DMS 273 (cell line): ENCODE measurements around the gene SCYL3.

Source experiments
- DNase-seq: peaks from one replicate; lab custom pipeline; 2025; ENCODE audit not compliant: unreplicated experiment; lab: John Stamatoyannopoulos, UW

SCYL3 gene

DNA sequence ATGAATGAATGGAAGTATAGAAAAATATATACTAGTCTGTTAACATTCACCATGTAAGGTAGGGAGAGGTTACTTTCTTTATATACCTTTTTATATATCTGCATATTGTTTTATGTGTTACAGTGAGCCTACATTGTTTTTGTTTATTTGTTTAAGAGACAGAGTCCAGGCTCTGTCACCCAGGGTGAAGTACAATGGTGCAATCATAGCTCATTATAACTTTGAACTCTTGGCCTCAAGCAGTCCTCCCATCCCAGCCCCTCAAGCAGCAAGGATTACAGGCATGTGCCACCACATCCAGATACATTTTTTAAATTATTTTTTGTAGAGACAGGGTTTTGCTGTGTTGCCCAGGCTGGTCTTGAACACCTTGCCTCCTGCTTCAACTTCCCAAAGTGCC, 7.4 kb upstream of the SCYL3 start:
- no peak for DNase-seq

DNA sequence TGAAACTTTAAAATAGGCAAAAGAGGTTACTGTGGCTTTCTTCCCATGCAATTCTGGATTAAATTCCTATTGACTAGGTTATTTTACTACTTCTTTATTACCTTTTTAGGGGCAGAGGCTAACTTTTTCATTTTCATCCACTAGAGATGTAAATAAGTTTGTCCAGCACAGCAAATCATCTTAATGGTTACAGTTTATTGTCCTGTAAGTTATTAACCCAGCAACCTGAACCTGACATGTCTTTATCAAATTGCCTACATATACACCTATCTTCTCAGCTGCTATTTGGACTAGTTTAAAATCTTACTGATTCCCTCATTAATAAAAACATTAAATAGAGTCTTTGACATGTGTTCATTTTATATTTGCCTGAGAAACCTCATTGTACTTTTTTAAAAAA, 6.9 kb upstream of the SCYL3 start:
- no peak for DNase-seq

DNA sequence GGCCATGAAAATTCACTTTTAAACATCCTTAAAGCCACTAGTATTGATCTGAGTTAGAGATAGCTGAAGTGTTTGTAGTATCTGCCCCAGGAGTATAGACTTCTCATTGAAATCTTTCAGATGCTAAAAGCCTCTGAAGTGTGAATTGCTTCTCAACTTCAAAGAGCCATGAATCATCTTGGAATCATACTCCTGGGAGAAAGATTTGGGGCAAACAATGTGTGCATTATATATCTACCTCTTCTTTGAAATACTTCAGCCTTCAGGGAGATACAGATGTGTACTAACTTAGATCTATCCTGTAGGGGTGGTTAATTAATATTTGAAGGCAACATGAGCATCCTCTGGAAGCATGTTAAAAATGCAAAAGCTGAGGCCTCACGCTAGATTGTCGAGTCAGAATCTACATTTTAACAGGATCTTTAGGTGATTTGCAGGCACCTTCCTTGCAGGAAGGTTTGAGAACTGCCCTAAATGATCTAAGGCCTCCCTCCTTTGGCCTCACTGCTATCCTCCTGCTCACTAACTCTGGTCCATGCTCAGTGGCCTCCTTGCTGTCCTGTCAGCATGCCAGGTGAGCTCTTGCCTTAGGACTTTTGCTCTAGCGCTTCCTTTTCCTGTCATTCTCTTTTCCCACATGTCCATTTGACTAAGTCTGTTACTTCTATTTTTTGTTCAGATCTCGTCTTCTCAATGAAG, 6.0 kb upstream of the SCYL3 start:
- DNase-seq = no peak

DNA sequence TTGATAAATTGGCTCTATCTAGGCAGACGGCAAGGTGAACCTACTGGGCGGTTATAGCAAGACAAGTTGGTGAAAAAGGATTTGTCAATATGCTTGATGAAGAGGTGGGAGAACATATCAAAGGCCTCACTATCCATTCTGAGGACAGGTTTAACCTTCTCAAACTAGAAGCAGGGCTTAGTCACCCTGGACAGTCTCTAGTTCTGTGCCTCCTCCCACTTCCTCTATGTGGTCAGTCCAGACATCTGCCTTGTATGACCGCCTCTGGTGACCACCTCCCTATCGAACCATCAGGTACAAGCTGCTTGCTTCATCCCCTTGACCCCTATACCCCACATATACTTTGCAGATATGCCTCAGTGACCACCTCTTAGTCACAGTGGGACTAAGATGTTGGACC, 2.3 kb upstream of the SCYL3 start:
- DNase-seq = no peak

DNA sequence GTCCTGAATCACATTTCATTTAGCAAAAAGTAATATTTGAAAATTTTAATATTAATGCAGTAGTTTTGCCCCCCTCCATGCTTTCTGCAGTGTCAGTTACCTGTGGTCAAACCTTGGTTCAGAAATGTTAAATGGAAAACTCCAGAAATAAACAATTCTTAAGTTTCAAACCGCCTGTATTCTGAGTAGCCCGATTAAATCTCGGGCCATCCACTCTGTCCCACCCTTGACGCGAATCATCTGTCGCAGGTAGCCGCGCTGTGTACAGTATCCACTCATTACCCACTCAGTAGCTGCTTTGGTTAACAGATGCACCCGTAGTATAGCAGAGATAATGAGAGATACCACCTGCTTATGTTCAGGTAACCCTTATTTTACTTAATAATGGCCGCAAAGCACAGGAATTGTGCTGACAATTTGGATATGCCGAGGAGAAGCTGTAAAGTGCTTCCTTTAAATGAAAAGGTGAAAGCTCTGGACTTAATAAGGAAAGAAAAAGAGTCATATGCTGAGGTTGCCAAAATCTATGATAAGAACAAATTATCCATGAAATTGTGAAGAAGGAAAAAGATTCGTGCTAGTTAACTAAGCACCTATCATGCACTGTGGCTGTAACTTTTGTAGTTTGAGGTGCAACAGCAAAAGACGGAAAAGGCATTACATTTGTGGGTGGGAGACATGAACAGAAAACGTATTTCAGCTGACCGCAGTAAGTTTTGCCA, 889 bp upstream of the SCYL3 start:
- DNase-seq = peak; percentile 46

DNA sequence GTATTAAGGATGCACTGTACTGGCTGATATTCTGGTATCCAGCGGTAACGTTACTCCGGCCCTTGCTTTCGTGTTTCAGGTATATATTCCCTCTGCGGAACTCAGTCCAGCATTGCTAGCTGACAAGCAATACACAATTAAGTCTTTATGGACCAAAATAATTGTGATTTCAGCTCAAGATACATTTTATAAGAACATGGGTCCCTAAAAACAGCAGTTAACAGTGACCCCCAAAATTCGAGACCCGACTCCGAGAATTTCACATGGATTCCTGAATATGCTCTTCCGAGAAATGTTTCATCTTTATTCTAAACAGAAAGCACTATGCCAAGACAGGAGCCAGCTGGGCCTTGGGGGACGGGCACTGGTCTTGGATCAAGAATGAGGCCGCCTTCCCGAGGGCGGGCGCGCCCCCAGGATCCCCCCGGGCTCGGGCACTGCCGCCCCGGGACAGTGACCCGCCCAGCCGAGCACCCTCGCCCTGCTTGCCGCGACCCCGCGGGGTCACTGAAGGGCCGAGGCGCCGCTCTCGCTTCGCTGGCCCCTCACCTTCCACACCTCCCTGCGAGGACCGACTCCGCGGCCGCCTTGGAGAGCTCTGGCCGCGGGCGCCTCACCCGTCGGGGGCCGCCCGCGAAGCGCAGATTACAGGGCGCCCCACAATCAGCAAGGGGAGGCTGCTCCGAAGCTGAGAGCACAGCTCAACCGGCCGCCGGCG, 610 bp downstream of the SCYL3 start:
- DNase-seq = peak; percentile 68

DNA sequence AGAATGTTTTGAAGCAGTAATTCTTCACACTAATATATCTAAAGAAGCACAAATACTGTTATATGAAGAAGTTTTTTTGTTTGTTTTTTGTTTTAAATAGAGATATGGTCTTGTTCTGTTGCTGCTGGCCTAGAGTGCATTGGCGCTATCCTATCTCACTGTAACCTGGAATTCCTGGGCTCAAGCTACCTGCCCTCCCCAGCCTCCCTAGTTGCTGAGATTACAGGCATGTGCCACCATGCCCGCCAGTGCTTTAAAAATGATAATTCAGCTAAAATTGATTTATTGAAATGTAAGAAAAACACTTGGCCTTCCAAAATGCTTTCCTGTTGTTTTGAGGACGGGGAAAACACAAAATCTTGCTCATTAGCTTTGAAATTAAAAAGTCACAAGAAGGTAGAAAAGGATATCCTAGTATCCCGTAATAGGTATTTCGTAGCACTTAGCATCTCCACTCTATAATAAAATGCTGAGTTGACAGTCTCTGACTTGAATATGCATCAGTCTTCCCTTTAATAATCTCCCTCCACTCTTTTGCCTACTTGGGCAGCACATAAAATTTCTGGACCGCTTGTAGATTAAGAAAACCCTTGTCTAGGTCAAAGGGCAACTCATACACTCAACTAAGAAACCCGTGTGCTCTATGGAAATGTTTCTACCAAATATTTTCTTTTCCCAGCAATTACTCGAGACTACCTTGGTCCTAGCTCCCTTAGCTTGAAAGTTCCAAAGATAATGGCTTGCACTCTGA, 1.3 kb downstream of the SCYL3 start:
- no peak for DNase-seq

DNA sequence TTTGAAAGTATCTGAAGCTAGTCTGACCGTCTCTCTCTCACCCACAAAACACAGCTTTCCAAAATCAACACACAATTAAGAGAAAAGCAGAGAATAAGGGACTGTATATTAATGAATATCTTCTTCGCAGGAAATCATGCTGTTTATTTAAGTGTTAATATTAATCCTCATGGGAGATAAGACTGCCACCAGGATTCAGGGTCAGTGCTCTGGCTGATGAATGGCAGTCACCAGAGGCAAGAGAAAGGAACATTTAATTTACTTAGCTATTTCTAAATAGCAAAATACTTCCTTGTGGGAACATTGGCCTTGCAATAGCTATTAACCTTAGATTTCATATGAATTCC, 2.2 kb downstream of the SCYL3 start:
- DNase-seq = no peak

DNA sequence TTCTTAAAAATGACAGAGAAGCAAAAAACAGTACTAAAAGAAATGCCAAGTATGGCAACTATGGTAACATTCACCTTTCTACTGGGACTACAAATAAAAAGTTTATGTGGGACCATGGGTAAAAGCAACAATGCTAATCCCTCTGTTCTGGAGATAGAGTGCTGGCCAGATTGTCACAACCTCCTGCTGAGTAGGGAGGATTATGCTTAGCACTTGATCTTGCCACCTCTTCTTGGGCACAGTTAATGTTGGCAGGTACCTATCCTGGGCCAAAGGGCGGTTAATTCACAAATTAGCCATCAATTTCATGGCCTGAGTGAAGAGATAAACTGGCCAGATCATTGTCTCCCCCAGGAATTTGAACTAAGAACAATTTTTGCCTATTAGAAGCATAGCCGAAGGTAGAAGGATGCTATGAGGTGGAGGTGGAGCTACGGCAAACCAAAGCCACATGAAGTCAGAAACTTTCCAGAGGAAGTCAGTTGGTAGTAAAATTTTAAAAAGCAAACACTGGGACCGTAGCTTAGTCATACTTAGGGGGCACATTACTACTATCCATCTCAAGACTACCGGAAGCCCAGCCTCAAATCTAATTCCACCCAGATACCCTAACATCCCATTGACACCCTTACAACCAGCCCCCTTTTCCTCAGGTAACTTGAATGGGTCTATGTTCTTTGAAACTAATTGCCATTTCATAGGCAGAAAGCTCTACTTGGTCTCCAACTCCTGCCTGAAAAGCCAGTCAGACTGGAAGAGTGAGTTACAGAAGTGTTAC, 2.7 kb downstream of the SCYL3 start:
- DNase-seq = no peak

DNA sequence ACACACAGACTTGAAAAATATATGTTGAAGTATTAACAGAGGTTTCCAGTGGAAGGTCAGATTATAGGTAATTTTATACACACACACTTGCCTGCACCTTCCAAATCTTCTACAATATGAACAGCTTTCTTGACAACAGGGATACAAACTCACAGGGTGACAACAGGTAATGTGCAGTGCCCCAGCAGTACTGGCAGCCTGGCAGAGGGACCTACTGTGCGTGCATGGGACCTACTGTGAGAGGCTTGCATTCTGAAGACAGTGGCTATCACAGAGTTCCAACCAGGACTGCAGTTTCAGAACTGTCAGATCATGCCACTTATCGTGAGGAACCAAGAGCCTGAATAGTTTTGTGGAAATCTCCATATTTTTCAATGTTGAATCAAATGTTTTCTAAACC, 3.8 kb downstream of the SCYL3 start:
- no peak for DNase-seq

DNA sequence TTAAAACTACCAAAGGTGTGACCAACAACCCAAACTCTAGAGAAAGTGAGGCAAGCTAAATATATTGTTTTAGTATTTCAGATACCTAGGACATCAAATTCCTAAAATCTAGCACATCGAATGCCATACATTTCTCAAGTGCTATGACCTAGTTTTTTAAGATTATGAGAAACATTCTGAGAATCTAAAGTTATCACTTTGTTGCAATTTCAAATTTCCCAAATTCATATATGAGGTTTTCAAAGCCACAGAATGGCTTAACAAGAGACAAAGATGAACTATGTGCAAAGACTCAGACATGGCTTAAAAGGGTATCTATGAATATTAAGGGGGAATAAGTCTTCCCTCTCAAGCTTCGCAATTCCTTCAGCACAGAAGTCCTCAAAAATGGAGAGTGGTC, 6.8 kb downstream of the SCYL3 start:
- no peak for DNase-seq

DNA sequence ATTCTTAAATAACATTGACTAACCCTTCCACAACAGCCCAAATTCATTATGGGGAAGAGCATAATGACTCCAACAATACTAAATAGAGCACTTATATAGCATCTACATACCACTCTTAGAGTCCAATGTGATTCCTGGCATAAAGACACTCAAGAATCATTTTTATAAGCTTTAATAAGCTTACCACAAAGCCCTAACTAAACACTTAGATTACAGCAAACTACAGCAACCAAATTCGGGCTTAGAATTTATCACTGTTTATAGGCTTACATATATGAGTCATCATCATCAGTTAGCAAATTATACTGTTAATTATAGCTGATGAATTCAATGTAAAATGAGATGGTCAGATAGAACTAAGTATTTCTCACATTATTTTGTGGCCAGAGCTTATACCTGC, 7.3 kb downstream of the SCYL3 start:
- no peak for DNase-seq

DNA sequence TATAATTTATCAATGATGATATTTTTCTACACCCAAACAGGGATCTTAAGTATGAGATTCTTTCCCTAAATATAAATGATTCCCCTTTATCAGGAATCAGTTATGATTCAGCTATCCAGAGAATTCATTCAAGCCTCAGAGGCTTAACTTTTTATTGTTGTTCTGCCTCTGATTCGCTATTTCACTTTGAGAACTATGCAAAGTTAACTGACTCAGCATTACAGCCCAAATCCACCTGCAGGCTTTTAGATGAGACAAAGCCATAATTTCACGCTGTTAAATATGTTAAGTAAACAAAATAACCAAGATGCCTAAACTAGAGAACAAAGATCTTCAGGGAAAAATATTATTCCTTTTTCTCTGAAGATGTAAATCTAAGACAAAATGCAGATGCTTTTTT, 8.5 kb downstream of the SCYL3 start:
- no peak for DNase-seq

DNA sequence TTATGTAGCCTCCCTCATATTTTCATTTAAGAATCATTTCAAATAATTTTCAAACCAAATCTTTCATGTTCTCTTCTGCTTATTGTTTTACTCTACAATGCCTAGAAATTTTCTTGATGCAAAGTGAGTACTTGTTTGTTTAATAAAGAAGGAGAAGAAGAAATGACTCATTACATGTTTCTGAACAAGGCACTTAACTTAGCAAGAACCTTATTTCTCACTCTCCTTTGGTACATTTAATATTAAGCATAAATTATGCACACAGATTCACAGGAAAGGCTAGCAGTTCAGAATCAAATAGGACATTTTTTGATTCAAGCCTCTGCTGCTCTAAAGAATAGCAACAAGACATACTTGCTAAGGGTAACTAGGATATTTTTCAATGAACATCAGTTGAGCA, 9.1 kb downstream of the SCYL3 start:
- DNase-seq = no peak

DNA sequence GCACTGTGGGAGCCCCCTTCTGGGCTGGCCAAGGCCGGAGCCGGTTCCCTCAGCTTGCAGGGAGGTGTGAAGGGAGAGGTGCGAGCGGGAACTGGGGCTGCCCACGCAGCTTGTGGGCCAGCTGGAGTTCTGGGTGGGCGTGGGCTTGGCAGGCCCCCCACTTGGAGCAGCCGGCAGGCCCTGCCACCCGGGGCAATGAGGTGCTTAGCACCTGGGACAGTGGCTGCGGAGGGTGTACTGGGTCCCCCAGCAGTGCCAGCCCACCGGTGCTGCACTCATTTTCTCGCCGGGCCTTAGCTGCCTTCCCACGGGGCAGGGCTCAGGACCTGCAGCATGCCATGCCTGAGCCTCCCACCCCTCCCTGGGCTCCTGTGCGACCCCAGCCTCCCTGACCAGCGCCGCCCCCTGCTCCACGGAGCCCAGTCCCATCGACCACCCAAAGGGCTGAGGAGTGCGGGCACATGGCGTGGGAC, 11.6 kb downstream of the SCYL3 start:
- no peak for DNase-seq

DNA sequence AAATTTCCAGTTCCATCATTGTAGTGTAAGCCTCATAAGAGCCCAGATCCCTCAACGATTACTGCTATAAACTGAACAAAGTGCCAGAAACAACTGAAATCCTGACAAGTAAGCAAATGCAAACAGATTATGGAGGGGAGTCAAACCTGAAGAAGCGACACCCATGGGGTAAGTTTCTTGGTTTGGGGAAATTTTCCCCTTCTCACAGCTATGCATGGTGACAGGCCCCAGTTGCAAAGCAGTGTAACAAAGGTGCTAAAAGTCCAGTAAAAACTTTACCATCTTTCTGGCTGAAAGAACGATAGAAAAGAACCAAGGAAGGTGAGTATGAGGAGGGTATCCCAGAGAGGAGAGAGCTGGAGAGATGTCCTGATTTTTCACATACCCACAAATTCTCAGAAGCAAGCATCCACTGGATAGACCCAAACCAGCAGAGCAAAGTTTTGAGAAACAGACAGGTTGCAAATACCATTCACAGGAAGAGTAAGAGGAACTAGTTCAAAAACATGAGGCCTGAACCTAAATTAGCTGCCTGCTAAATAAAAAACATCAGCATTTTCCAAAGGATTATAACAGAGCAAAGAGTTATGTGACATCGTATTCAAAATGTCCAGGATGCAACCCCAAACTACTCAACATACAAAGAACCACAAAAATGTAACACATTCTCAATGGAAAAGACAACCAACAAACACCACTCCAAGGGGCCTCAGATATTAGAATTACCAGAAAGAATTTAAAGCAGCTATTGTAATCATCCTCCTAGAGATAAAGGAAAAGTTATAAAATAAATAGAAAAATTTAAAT, 14.5 kb downstream of the SCYL3 start:
- DNase-seq = no peak

DNA sequence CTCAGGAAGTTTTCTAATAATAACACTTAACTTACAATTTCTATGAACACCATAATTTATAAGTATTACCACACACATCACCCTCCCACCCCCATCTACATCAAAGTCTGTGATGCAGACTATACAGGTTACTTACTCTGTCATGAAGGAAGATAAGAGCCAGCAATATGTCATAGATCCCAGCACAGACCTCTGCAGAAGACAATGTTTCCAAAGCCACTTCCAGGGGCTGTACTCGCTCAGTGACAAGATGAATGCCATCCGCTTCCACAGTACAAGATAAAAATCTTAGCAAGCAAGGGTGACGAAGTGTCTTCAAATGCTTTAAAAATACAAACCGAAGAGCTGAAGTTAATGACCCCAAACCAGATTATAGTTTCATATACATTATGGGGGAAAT, 15.2 kb downstream of the SCYL3 start:
- DNase-seq = no peak

DNA sequence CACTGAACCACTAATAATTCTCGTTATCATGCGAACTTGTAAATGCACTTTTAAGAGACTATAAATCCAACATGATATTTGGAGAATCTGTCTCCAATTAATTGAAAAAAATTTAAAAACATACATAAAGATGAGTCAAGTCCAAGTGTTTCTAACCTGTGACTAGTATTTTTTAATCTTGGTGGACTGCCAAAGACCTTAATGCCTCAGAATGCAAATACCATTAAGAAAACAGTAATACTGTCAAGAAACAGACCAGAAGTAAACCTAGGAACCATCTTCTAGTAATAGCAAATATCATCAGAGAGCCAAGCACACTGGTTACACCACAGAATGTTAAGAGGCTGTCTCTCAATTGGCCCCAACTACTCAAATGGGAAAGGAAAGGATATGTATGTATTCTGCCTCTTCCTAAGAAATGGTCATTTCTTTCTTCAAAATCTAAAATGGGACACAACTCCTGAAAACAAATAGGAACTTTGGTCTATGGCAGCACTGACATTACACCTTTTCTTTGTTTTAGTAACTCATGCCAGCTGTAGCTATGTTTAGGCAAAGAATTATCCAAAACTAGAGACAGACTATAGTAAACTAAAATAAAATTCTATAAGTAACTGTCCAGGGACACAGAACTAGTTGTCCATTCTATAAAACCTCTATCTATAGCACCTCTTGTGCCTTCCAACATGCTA, 15.8 kb downstream of the SCYL3 start:
- no peak for DNase-seq

DNA sequence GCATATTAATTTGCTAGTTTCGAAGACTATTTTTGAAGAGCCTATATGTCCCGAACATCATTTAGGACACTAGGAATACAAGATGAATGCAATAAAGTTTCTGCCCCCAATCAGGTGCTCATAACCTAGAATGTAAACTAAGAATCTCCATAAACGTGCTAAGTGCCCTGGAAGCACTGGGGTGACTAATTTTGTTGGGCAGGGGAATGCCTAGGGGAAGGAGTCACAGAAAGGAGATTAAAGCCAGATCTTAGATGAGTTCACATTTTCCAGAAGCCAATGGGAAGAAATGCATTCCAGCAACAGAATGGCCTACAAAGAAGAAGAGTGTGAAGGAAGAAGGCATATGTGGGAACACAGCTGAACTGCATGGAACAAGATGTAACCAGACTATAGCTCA, 19.5 kb downstream of the SCYL3 start:
- no peak for DNase-seq
